Erythroblast (primary cell): ENCODE data around the gene BLOC1S3.

Experiments
- GATA1 ChIP-seq: IDR thresholded peaks from 2 replicates; pipeline ENCODE4 v1.6.1; 2011; ENCODE audit warnings: low read depth, mild to moderate bottlenecking, control low read depth, low read length, moderate library complexity
- POLR2A ChIP-seq: IDR thresholded peaks from 2 replicates; pipeline ENCODE4 v1.6.1; 2011; ENCODE audit warnings: mild to moderate bottlenecking, low read length

DNA sequence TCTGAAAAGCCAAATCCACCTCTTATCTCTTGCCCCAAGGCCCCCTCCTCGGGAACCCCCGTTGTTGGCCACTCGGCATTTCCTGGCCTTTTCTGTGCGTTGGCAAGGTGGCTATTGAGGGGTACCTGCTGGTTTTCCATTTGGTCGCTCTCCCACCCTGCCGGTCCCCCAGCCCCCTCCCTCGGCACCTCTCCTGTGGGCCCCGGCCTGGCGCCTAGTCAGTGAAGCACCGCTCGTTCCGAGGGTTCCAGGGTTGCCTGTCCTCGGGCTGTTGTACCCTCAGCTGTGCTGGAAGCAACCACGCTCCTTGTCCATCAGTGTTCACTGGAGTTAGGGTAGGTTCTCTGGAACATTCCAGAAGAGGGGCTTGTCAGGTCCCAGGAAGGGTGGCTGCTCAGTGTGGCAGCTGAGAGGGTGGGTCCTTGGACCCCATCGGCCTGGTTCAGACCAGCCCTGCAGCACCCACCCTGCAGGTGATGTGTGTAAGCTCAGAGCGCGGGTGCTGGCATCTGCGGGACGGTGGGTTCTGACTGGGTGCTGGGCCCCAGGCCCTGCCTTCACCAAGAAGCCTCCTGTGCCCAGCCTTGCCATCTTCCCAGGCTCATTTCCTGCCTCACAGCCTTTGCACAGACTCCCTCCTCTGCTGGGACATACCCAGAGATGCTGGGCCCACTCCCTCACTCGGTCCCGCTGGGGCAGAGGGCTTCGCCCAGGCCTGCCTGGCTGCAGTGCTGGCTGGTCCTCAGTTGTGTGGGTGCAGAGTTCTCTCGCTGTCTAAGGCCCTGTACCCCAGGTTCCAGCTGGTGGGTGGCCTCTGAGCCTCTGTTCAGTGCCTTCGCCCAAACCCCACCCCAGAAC lies 39.1 kb upstream of the BLOC1S3 start:
- TF ChIP-seq POLR2A (no peak), GATA1 (no peak)
